Hepatocyte (in vitro differentiated cells): Measurements from ENCODE around the gene DUSP11.

Source experiments
- CTCF ChIP-seq: fragments of 200-600 bp; sonication (generic); IDR thresholded peaks from 2 replicates; pipeline ENCODE4 v1.5.1; 2016; ENCODE audit warnings: antibody characterized with exemption, mild to moderate bottlenecking; ENCODE audit not compliant: poor library complexity
- EZH2 ChIP-seq: fragments of 200-600 bp; sonication (generic); IDR thresholded peaks from 2 replicates; pipeline ENCODE4 v1.6.1; 2016; ENCODE audit warnings: antibody characterized with exemption, mild to moderate bottlenecking, borderline replicate concordance

GRCh38 chr2:73822991-73823390 is 43.1 kb upstream of the DUSP11 start:
- TF ChIP-seq CTCF = no peak
- TF ChIP-seq EZH2 = no peak
